IMR-90 (cell line): ENCODE measurements around the gene ERG. TPM values are rescaled to one million over a fixed set of nuclear protein-coding genes. Genes with fewer than 3 reads are reported as not detected.

Source experiments
- ATAC-seq: fragments of 200-7000 bp; cut with Tn5 transposase; 2 replicates; pipeline ENCODE4 v1.9.1; 2020; ENCODE audit warnings: low read depth, mild to moderate bottlenecking, moderate library complexity
- BruUV-seq: library from RNA; stranded (reverse); fragments of 400-500 nt; replicated peaks from 2 replicates; lab custom pipeline; 2021; lab: Mats Ljungman, UMichigan
- CTCF ChIA-PET: fragments of 300-600 bp; formaldehyde crosslinking; extraction: SDS; loops from one replicate; lab custom pipeline; 2021; ENCODE audit warnings: antibody characterized with exemption; lab: Yijun Ruan, JAX
- POLR2A ChIA-PET: fragments of 300-600 bp; sonication (Branson Sonifier 250); formaldehyde crosslinking; loops from one replicate; lab custom pipeline; 2022; ENCODE audit warnings: antibody characterized with exemption; ENCODE audit not compliant: unreplicated experiment; lab: Charles Lee
- DNase-seq: peaks from one replicate; pipeline ENCODE4 v3.0.0; 2013
- H2AFZ ChIP-seq: replicated peaks from 2 replicates; pipeline ENCODE3; 2013; ENCODE audit warnings: low read length, mild to moderate bottlenecking; ENCODE audit not compliant: poor library complexity
- H2AK5ac ChIP-seq: 2 replicates; pipeline ENCODE4 v1.6.1; 2013; ENCODE audit warnings: low read depth, low read length, inconsistent platforms
- H2AK9ac ChIP-seq: replicated peaks from 2 replicates; pipeline ENCODE3; 2013; ENCODE audit warnings: mild to moderate bottlenecking, low read depth, low read length, moderate library complexity; ENCODE audit not compliant: poor library complexity
- H2BK120ac ChIP-seq: 2 replicates; pipeline ENCODE4 v1.6.1; 2013; ENCODE audit warnings: low read depth, low read length, inconsistent platforms
- H2BK15ac ChIP-seq: 3 replicates; pipeline ENCODE4 v1.6.1; 2013; ENCODE audit warnings: low read depth, low read length, inconsistent platforms
- H2BK20ac ChIP-seq: 2 replicates; pipeline ENCODE4 v1.6.1; 2013; ENCODE audit warnings: low read depth, mild to moderate bottlenecking, inconsistent platforms, low read length, moderate library complexity
- H2BK5ac ChIP-seq: 2 replicates; pipeline ENCODE4 v1.6.1; 2013; ENCODE audit warnings: mild to moderate bottlenecking, low read depth, low read length, inconsistent platforms; ENCODE audit not compliant: poor library complexity, severe bottlenecking
- H3K14ac ChIP-seq: replicated peaks from 2 replicates; pipeline ENCODE4 v1.6.1; 2013; ENCODE audit warnings: low read depth, low read length, inconsistent platforms
- H3K18ac ChIP-seq: 2 replicates; pipeline ENCODE4 v1.6.1; 2013; ENCODE audit warnings: low read depth, low read length, control low read depth
- H3K23ac ChIP-seq: 2 replicates; pipeline ENCODE4 v1.6.1; 2013; ENCODE audit warnings: low read depth, low read length, inconsistent platforms
- H3K27ac ChIP-seq: 2 replicates; pipeline ENCODE4 v1.5.1; 2013; ENCODE audit warnings: mild to moderate bottlenecking, control low read depth, low read length; ENCODE audit not compliant: insufficient read depth
- H3K27me3 ChIP-seq: 2 replicates; pipeline ENCODE4 v1.6.1; 2013; ENCODE audit warnings: low read length; ENCODE audit not compliant: control insufficient read depth, insufficient read depth
- H3K36me3 ChIP-seq: 2 replicates; pipeline ENCODE4 v1.6.1; 2013; ENCODE audit warnings: low read length, mixed read lengths; ENCODE audit not compliant: control insufficient read depth, insufficient read depth
- H3K4ac ChIP-seq: 2 replicates; pipeline ENCODE4 v1.6.1; 2013; ENCODE audit warnings: low read depth, low read length, inconsistent platforms
- H3K4me1 ChIP-seq: 2 replicates; pipeline ENCODE4 v1.6.1; 2013; ENCODE audit warnings: low read length, mixed read lengths; ENCODE audit not compliant: control insufficient read depth, insufficient read depth
- H3K4me2 ChIP-seq: 2 replicates; pipeline ENCODE4 v1.6.1; 2013; ENCODE audit warnings: low read depth, mild to moderate bottlenecking, control low read depth, low read length, moderate library complexity
- H3K4me3 ChIP-seq: 2 replicates; pipeline ENCODE4 v1.5.1; 2013; ENCODE audit warnings: low read depth, mild to moderate bottlenecking, control low read depth, low read length, moderate library complexity; ENCODE audit not compliant: insufficient read depth
- H3K56ac ChIP-seq: 2 replicates; pipeline ENCODE4 v1.6.1; 2013; ENCODE audit warnings: low read length, inconsistent platforms; ENCODE audit not compliant: insufficient read depth; ENCODE audit errors: extremely low read depth
- H3K79me1 ChIP-seq, 2 experiments: 2 replicates each; pipeline ENCODE4 v1.6.1; 2013; ENCODE audit warnings: low read length in 2 of 2, inconsistent platforms in 1 of 2, low read depth in 1 of 2
- H3K9ac ChIP-seq: 2 replicates; pipeline ENCODE4 v1.6.1; 2013; ENCODE audit warnings: low read depth, low read length, control low read depth
- H3K9me1 ChIP-seq: 2 replicates; pipeline ENCODE4 v1.6.1; 2013; ENCODE audit warnings: low read length, inconsistent platforms; ENCODE audit not compliant: insufficient read depth
- H3K9me3 ChIP-seq: 2 replicates; pipeline ENCODE4 v1.6.1; 2013; ENCODE audit warnings: low read length; ENCODE audit not compliant: control insufficient read depth, insufficient read depth
- H4K20me1 ChIP-seq: 2 replicates; pipeline ENCODE4 v1.6.1; 2013; ENCODE audit warnings: low read length, inconsistent platforms; ENCODE audit not compliant: insufficient read depth
- H4K5ac ChIP-seq: 2 replicates; pipeline ENCODE4 v1.6.1; 2013; ENCODE audit warnings: mild to moderate bottlenecking, low read depth, low read length, control low read depth
- H4K8ac ChIP-seq, 2 experiments: 2 replicates each; pipeline ENCODE4 v1.6.1; 2013; ENCODE audit warnings: low read depth in 2 of 2, low read length in 2 of 2, control low read depth in 1 of 2, inconsistent platforms in 1 of 2
- H4K91ac ChIP-seq: 2 replicates; pipeline ENCODE4 v1.6.1; 2013; ENCODE audit warnings: low read depth, low read length, inconsistent platforms; ENCODE audit not compliant: insufficient read depth
- BHLHE40 ChIP-seq: fragments of 150-350 bp; IDR thresholded peaks from 2 replicates; pipeline ENCODE4 v1.6.1; 2016; ENCODE audit warnings: mild to moderate bottlenecking, low read depth, low read length
- CEBPB ChIP-seq: IDR thresholded peaks from 2 replicates; pipeline ENCODE4 v1.6.1; 2012; ENCODE audit warnings: low read depth, low read length, improper control_type of control experiment
- CHD1 ChIP-seq: IDR thresholded peaks from 2 replicates; pipeline ENCODE4 v1.6.1; 2012; ENCODE audit warnings: low read depth, low read length, improper control_type of control experiment
- FOS ChIP-seq: fragments of 150-350 bp; IDR thresholded peaks from 2 replicates; pipeline ENCODE4 v1.6.1; 2016; ENCODE audit warnings: low read depth, low read length
- MAFK ChIP-seq: IDR thresholded peaks from 2 replicates; pipeline ENCODE4 v1.6.1; 2012; ENCODE audit warnings: low read depth, low read length, improper control_type of control experiment
- MAZ ChIP-seq: IDR thresholded peaks from 2 replicates; pipeline ENCODE4 v1.6.1; 2012; ENCODE audit warnings: low read depth, mild to moderate bottlenecking, low read length, improper control_type of control experiment, moderate library complexity, borderline replicate concordance
- MXI1 ChIP-seq: IDR thresholded peaks from 2 replicates; pipeline ENCODE4 v1.6.1; 2012; ENCODE audit warnings: low read depth, mild to moderate bottlenecking, low read length, moderate library complexity, borderline replicate concordance
- NFE2L2 ChIP-seq: fragments of 150-350 bp; IDR thresholded peaks from 2 replicates; pipeline ENCODE4 v1.6.1; 2016; ENCODE audit warnings: low read depth, mild to moderate bottlenecking, low read length
- POLR2A ChIP-seq: IDR thresholded peaks from 2 replicates; pipeline ENCODE4 v1.6.1; 2012; ENCODE audit warnings: mild to moderate bottlenecking, low read depth, low read length
- RAD21 ChIP-seq: IDR thresholded peaks from 2 replicates; pipeline ENCODE4 v1.6.1; 2012; ENCODE audit warnings: low read length, improper control_type of control experiment
- RCOR1 ChIP-seq: IDR thresholded peaks from 2 replicates; pipeline ENCODE4 v1.6.1; 2012; ENCODE audit warnings: mild to moderate bottlenecking, low read length, improper control_type of control experiment; ENCODE audit not compliant: insufficient replicate concordance
- RFX5 ChIP-seq: IDR thresholded peaks from 2 replicates; pipeline ENCODE4 v1.8.0; 2012; ENCODE audit warnings: low read depth, mild to moderate bottlenecking, low read length, moderate library complexity
- SMC3 ChIP-seq: fragments of 150-350 bp; IDR thresholded peaks from 2 replicates; pipeline ENCODE4 v1.6.1; 2016; ENCODE audit warnings: low read depth, mild to moderate bottlenecking, antibody characterized with exemption, low read length, moderate library complexity
- WGBS, 2 experiments: methylation state at CpG; one replicate each; pipeline versions ENCODE4 v1.1.5 to v1.1.7; 2013; ENCODE audit warnings: missing lambda C conversion rate in 2 of 2; ENCODE audit not compliant: insufficient read length in 1 of 2; ENCODE audit errors: extremely low coverage in 2 of 2; 5-methylcytosine and 5-hydroxymethylcytosine counted together
- dilution Hi-C: fragments of 300-500 bp; cut with HindIII; formaldehyde crosslinking; loops from one replicate; pipeline ENCODE4 v1.14.3; 2018; ENCODE audit warnings: low sequenced_read_pairs; ENCODE audit not compliant: unreplicated experiment
- in situ Hi-C: fragments of 300-500 bp; cut with MboI; formaldehyde crosslinking; loops from 3 replicates; pipeline ENCODE4 v1.14.3; 2019; ENCODE audit warnings: low sequenced_read_pairs, inconsistent platforms, mixed read lengths
- intact Hi-C: fragments of 100-400 bp; cut with micrococcal nuclease; formaldehyde crosslinking; loops from 2 replicates; pipeline ENCODE4 v1.10.0; 2022
- polyA plus RNA-seq, 3 experiments: library from polyadenylated mRNA; depleted of rRNA; stranded (reverse); fragments of >200 nt; gene quantifications; 2 replicates each; pipeline ENCODE4 v1.2.3, GENCODE V29; 2012; ENCODE audit warnings: low replicate concordance in 1 of 3
- total RNA-seq: library from RNA; depleted of rRNA; stranded (reverse); fragments of >200 nt; gene quantifications from 2 replicates; pipeline ENCODE4 v1.2.3, GENCODE V29; 2012
- TF ChIP-seq, protein P1 (sequence below): fragments of 150-350 bp; IDR thresholded peaks from 2 replicates; pipeline ENCODE4 v1.6.1; 2017; ENCODE audit warnings: mild to moderate bottlenecking, antibody characterized with exemption, low read length, low read depth
- TF ChIP-seq, protein P2 (sequence below): fragments of 150-350 bp; IDR thresholded peaks from 2 replicates; pipeline ENCODE4 v1.6.1; 2016; ENCODE audit warnings: low read depth, mild to moderate bottlenecking, low read length, moderate library complexity, borderline replicate concordance
- TF ChIP-seq, protein P3 (sequence below): conservative IDR thresholded peaks from 2 replicates; pipeline ENCODE4 v1.5.1; 2012; ENCODE audit warnings: mild to moderate bottlenecking, low read depth, low read length, improper control_type of control experiment

The ERG gene
- total and polyA plus RNA-seq, 2 of the 4 experiments (the other 2 are of a cell fraction), result not detected

DNA sequence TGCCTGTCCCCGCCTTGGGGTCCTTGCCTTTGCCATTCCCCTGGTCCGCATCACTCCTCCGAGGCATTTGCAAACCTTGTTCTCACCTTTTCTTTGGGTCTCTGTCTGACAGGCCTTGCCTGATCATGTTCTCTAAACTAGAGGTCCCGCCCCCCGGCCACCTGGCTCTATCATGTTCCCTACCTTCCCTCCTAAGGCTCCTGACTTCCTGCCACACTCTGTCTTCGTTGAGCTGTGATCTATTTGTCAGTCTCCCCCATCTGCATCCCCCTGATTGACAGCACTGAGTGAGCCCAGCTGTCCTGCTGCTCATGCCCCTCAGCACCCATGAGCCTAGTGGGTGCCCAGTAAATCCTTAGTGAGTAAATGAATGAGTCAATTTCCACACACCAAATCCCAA lies 22.8 kb downstream of the ERG start:
- BruUV-seq, result no TSS peak
- H3K9me1 ChIP-seq, result no peaks in the 10 kb centered on the region
- H2AK9ac ChIP-seq, result no peak overlapping the region
- H2AFZ ChIP-seq, result no peak overlapping the region
- no peak overlapping the region for H3K56ac ChIP-seq
- CTCF ChIA-PET, result no interaction called here
- H3K9me3 ChIP-seq, result no peaks in the 10 kb centered on the region
- no peak overlapping the region for H3K4ac ChIP-seq
- no peak for DNase-seq
- no peak overlapping the region for H3K27ac ChIP-seq
- H2BK15ac ChIP-seq, result no peak overlapping the region
- no peak overlapping the region for H4K8ac ChIP-seq
- H2BK5ac ChIP-seq, result no peak overlapping the region
- H4K20me1 ChIP-seq, result no peaks in the 10 kb centered on the region
- no peak overlapping the region for H4K5ac ChIP-seq
- WGBS, 2 experiments, result 20% methylated on average over 1 of the region's 6 CpGs; no CpG with 5 or more reads in 1 of the 2 experiments
- H4K91ac ChIP-seq, result no peak overlapping the region
- peaks cover 25% of the 10 kb centered on the region for H3K27me3 ChIP-seq
- POLR2A ChIA-PET, result interaction anchor here (0.6 kb wide), 1 partner anchor 265 kb away, joined by 3 read pairs; no protein-coding TSS in a partner anchor
- in situ Hi-C loops (no loop called here), dilution Hi-C loops (no loop called here), intact Hi-C loops (no loop called here)
- no peak overlapping the region for H3K4me3 ChIP-seq
- no peak overlapping the region for H3K14ac ChIP-seq
- H2AK5ac ChIP-seq, result no peak overlapping the region
- H3K18ac ChIP-seq, result no peak overlapping the region
- no peak overlapping the region for H3K9ac ChIP-seq
- H3K4me1 ChIP-seq, result no peaks in the 10 kb centered on the region
- no peak for ATAC-seq
- no peak for TF ChIP-seq NFE2L2
- TF ChIP-seq FOS, result no peak
- TF ChIP-seq, protein P1, sequence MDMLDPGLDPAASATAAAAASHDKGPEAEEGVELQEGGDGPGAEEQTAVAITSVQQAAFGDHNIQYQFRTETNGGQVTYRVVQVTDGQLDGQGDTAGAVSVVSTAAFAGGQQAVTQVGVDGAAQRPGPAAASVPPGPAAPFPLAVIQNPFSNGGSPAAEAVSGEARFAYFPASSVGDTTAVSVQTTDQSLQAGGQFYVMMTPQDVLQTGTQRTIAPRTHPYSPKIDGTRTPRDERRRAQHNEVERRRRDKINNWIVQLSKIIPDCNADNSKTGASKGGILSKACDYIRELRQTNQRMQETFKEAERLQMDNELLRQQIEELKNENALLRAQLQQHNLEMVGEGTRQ, result no peak
- TF ChIP-seq, protein P2, sequence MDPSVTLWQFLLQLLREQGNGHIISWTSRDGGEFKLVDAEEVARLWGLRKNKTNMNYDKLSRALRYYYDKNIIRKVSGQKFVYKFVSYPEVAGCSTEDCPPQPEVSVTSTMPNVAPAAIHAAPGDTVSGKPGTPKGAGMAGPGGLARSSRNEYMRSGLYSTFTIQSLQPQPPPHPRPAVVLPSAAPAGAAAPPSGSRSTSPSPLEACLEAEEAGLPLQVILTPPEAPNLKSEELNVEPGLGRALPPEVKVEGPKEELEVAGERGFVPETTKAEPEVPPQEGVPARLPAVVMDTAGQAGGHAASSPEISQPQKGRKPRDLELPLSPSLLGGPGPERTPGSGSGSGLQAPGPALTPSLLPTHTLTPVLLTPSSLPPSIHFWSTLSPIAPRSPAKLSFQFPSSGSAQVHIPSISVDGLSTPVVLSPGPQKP, result no peak
- TF ChIP-seq RCOR1, result no peak
- TF ChIP-seq MAZ, result no peak
- TF ChIP-seq, protein P3, sequence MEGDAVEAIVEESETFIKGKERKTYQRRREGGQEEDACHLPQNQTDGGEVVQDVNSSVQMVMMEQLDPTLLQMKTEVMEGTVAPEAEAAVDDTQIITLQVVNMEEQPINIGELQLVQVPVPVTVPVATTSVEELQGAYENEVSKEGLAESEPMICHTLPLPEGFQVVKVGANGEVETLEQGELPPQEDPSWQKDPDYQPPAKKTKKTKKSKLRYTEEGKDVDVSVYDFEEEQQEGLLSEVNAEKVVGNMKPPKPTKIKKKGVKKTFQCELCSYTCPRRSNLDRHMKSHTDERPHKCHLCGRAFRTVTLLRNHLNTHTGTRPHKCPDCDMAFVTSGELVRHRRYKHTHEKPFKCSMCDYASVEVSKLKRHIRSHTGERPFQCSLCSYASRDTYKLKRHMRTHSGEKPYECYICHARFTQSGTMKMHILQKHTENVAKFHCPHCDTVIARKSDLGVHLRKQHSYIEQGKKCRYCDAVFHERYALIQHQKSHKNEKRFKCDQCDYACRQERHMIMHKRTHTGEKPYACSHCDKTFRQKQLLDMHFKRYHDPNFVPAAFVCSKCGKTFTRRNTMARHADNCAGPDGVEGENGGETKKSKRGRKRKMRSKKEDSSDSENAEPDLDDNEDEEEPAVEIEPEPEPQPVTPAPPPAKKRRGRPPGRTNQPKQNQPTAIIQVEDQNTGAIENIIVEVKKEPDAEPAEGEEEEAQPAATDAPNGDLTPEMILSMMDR, result no peak
- no peak for TF ChIP-seq MAFK
- TF ChIP-seq CEBPB, result no peak
- no peak for TF ChIP-seq POLR2A
- no peak for TF ChIP-seq RFX5
- no peak for TF ChIP-seq CHD1
- no peak for TF ChIP-seq MXI1
- TF ChIP-seq SMC3, result no peak
- no peak for TF ChIP-seq BHLHE40
- TF ChIP-seq RAD21, result no peak
- no peak overlapping the region for H2BK20ac ChIP-seq
- no peak overlapping the region for H2BK120ac ChIP-seq
- H3K4me2 ChIP-seq, result no peak overlapping the region
- no peaks in the 10 kb centered on the region for H3K79me1 ChIP-seq
- no peaks in the 10 kb centered on the region for H3K36me3 ChIP-seq
- H3K23ac ChIP-seq, result no peak overlapping the region
